HFF-Myc (cell line): ENCODE measurements around the gene WASHC1.
A peak's percentile ranks its signal among the peaks of the same experiment; 100 is the strongest.
"Not testable (repeated sequence)": the region's sequence is repeated elsewhere in the genome, so short reads cannot be mapped to it uniquely, and the experiment has no call there.

ENCODE experiments used
- DNase-seq: peaks from one replicate; pipeline ENCODE4 v3.0.0-alpha.2; 2011; ENCODE audit warnings: low read depth; ENCODE audit errors: extremely low read depth
- H3K4me3 ChIP-seq: replicated peaks from 2 replicates; pipeline ENCODE4 v1.5.1; 2011; ENCODE audit warnings: low read depth, mild to moderate bottlenecking, control low read depth, low read length

The WASHC1 gene

GRCh38 chr9:29356-29755 lies at the start of gene WASHC1:
TSS of gene WASHC1 (minus strand) at chr9:29456. CDS start at chr9:24999, 4,457 bp downstream.
- DNase-seq = not testable (repeated sequence)
- H3K4me3 ChIP-seq = peak within 1 kb of the TSS; percentile 37

GRCh38 chr9:78333-78732 lies 49.1 kb upstream of the WASHC1 start:
- DNase-seq, H3K4me3 ChIP-seq: not testable (repeated sequence)

GRCh38 chr9:76389-76788 lies 47.1 kb upstream of the WASHC1 start:
- not testable (repeated sequence) for DNase-seq, H3K4me3 ChIP-seq

- not testable (repeated sequence) for H3K4me3 ChIP-seq, DNase-seq
Observed at GRCh38 chr9:73900-74525, 44.8 kb upstream of the WASHC1 start.

GRCh38 chr9:73076-73899 lies 44.0 kb upstream of the WASHC1 start:
- not testable (repeated sequence) for H3K4me3 ChIP-seq, DNase-seq

GRCh38 chr9:63031-63629 lies 33.9 kb upstream of the WASHC1 start:
- DNase-seq, H3K4me3 ChIP-seq: not testable (repeated sequence)

GRCh38 chr9:52678-53077 lies 23.4 kb upstream of the WASHC1 start:
- H3K4me3 ChIP-seq = not testable (repeated sequence)
- peak; percentile 1 for DNase-seq

GRCh38 chr9:48190-48842 lies 19.1 kb upstream of the WASHC1 start:
- not testable (repeated sequence) for DNase-seq, H3K4me3 ChIP-seq

GRCh38 chr9:46639-47271 lies 17.5 kb upstream of the WASHC1 start:
- DNase-seq, H3K4me3 ChIP-seq: not testable (repeated sequence)

GRCh38 chr9:46164-46563 lies 16.9 kb upstream of the WASHC1 start:
- H3K4me3 ChIP-seq, DNase-seq: not testable (repeated sequence)

GRCh38 chr9:45180-45878 lies 16.1 kb upstream of the WASHC1 start:
- not testable (repeated sequence) for DNase-seq, H3K4me3 ChIP-seq

GRCh38 chr9:44416-44815 lies 15.2 kb upstream of the WASHC1 start:
- not testable (repeated sequence) for DNase-seq, H3K4me3 ChIP-seq

GRCh38 chr9:43636-44035 lies 14.4 kb upstream of the WASHC1 start:
- H3K4me3 ChIP-seq, DNase-seq: not testable (repeated sequence)

- H3K4me3 ChIP-seq, DNase-seq: not testable (repeated sequence)
Observed at GRCh38 chr9:43116-43515, 13.9 kb upstream of the WASHC1 start.

GRCh38 chr9:41819-42218 lies 12.6 kb upstream of the WASHC1 start:
- not testable (repeated sequence) for H3K4me3 ChIP-seq, DNase-seq

- not testable (repeated sequence) for H3K4me3 ChIP-seq, DNase-seq
Observed at GRCh38 chr9:41261-41676, 12.0 kb upstream of the WASHC1 start.

GRCh38 chr9:32308-32707 lies 3.1 kb upstream of the WASHC1 start:
- H3K4me3 ChIP-seq, DNase-seq: not testable (repeated sequence)

GRCh38 chr9:28775-29174 lies 481 bp downstream of the WASHC1 start:
- DNase-seq = not testable (repeated sequence)
- H3K4me3 ChIP-seq = peak overlapping the region; percentile 37
